Tibial nerve (tissue), 4 donors: Measurements from ENCODE around the gene SCN9A.

Source experiments
- EP300 ChIP-seq, 2 donors: sonication (generic); formaldehyde crosslinking; IDR thresholded peaks; one replicate each; pipeline ENCODE4 v1.6.1; 2017; ENCODE audit warnings: antibody characterized with exemption in 2 of 2, mild to moderate bottlenecking in 1 of 2
- POLR2A ChIP-seq, 2 donors: fragments of 450-650 bp; IDR thresholded peaks; one replicate each; pipeline ENCODE4 v1.6.1; 2017; ENCODE audit warnings: antibody characterized with exemption in 2 of 2, mild to moderate bottlenecking in 2 of 2, moderate library complexity in 2 of 2
- TF ChIP-seq, protein P1 (sequence below), 5 experiments: fragments of 200-600 bp in 3 of 5; fragments of 450-650 bp in 2 of 5; sonication (generic) in 3 of 5; IDR thresholded peaks; one replicate each; pipeline ENCODE4 v1.5.1; 2016 to 2019; ENCODE audit warnings: antibody characterized with exemption in 5 of 5, mild to moderate bottlenecking in 3 of 5, moderate library complexity in 2 of 5

DNA sequence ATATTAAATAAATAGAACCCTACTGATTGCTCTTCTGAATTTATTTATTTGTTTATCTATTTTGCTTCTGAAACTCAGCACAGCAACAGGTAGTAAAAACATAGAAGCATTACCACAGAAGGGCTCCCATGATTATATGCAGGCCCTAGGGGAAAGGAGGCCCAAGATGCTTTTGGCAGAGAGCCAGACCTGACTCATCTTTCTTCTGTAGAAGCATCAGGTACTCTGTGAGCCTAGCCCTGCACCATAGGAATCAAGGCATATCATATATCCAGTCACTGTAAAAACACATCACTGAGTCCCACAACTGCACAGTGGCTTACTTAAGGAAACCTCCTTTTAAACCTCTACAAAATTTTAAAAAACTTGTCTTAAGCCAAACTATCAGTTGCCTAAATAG lies 1.8 kb downstream of the SCN9A start:
- TF ChIP-seq, protein P1, sequence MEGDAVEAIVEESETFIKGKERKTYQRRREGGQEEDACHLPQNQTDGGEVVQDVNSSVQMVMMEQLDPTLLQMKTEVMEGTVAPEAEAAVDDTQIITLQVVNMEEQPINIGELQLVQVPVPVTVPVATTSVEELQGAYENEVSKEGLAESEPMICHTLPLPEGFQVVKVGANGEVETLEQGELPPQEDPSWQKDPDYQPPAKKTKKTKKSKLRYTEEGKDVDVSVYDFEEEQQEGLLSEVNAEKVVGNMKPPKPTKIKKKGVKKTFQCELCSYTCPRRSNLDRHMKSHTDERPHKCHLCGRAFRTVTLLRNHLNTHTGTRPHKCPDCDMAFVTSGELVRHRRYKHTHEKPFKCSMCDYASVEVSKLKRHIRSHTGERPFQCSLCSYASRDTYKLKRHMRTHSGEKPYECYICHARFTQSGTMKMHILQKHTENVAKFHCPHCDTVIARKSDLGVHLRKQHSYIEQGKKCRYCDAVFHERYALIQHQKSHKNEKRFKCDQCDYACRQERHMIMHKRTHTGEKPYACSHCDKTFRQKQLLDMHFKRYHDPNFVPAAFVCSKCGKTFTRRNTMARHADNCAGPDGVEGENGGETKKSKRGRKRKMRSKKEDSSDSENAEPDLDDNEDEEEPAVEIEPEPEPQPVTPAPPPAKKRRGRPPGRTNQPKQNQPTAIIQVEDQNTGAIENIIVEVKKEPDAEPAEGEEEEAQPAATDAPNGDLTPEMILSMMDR (IDR thresholded peaks at IDR 0.05) = no peak
- no peak for TF ChIP-seq POLR2A (IDR thresholded peaks at IDR 0.05)
- no peak for TF ChIP-seq EP300 (IDR thresholded peaks at IDR 0.05)
